DMS153 treated with DMSO at 0.1 percent for 48 hours (cell line): ENCODE results near the gene BCAR3.
"Not testable (repeated sequence)": the region's sequence is repeated elsewhere in the genome, so short reads cannot be mapped to it uniquely, and the experiment has no call there.

ENCODE experiments used
- DNase-seq: peaks from one replicate; lab custom pipeline; 2025; ENCODE audit not compliant: unreplicated experiment; lab: John Stamatoyannopoulos, UW

Gene BCAR3

GRCh38 chr1:93554883-93555872 is 126.5 kb downstream of the BCAR3 start:
- no peak for DNase-seq

GRCh38 chr1:93553886-93554490 is 127.6 kb downstream of the BCAR3 start:
- DNase-seq: not testable (repeated sequence)

- DNase-seq: no peak
Measured at GRCh38 chr1:93552741-93553455, 128.7 kb downstream of the BCAR3 start.

GRCh38 chr1:93549811-93550210 is 131.8 kb downstream of the BCAR3 start:
- DNase-seq: no peak

- no peak for DNase-seq
Measured at GRCh38 chr1:93549131-93549530, 132.5 kb downstream of the BCAR3 start.

- no peak for DNase-seq
Measured at GRCh38 chr1:93546162-93546863, 135.3 kb downstream of the BCAR3 start.

GRCh38 chr1:93542398-93542797 is 139.2 kb downstream of the BCAR3 start:
- no peak for DNase-seq

GRCh38 chr1:93541045-93541444 is 140.6 kb downstream of the BCAR3 start:
- no peak for DNase-seq

- DNase-seq: no peak
Measured at GRCh38 chr1:93537924-93538323, 143.7 kb downstream of the BCAR3 start.

GRCh38 chr1:93537396-93537795 is 144.2 kb downstream of the BCAR3 start:
- no peak for DNase-seq

GRCh38 chr1:93533677-93534076 is 148.0 kb downstream of the BCAR3 start:
- DNase-seq: no peak

GRCh38 chr1:93532780-93533378 is 148.8 kb downstream of the BCAR3 start:
- DNase-seq: no peak

GRCh38 chr1:93531193-93531592 is 150.4 kb downstream of the BCAR3 start:
- no peak for DNase-seq

GRCh38 chr1:93528412-93528811 is 153.2 kb downstream of the BCAR3 start:
- no peak for DNase-seq

- no peak for DNase-seq
Measured at GRCh38 chr1:93526431-93526830, 155.2 kb downstream of the BCAR3 start.

- no peak for DNase-seq
Measured at GRCh38 chr1:93525431-93525830, 156.2 kb downstream of the BCAR3 start.

- no peak for DNase-seq
Measured at GRCh38 chr1:93522721-93523120, 158.9 kb downstream of the BCAR3 start.

- no peak for DNase-seq
Measured at GRCh38 chr1:93521618-93522017, 160.0 kb downstream of the BCAR3 start.

GRCh38 chr1:93519199-93519829 is 162.3 kb downstream of the BCAR3 start:
- no peak for DNase-seq

GRCh38 chr1:93518516-93518915 is 163.1 kb downstream of the BCAR3 start:
- no peak for DNase-seq
